Nephron progenitor cell (in vitro differentiated cells): ENCODE data around the gene FOXA3.

Source experiments
- DNase-seq: peaks from one replicate; pipeline ENCODE4 v3.0.0; 2021
- H3K27ac Mint-ChIP-seq: 2 replicates; pipeline ENCODE4 v1.8.0; 2021; ENCODE audit warnings: mild to moderate bottlenecking, moderate library complexity, mixed read lengths
- H3K27me3 Mint-ChIP-seq: 2 replicates; pipeline ENCODE4 v1.8.0; 2021; ENCODE audit warnings: mild to moderate bottlenecking, low read depth, mixed read lengths; ENCODE audit not compliant: poor library complexity
- H3K36me3 Mint-ChIP-seq: 2 replicates; pipeline ENCODE4 v1.8.0; 2021; ENCODE audit warnings: low read depth, mixed read lengths
- H3K4me1 Mint-ChIP-seq: 2 replicates; pipeline ENCODE4 v1.8.0; 2021; ENCODE audit warnings: mixed read lengths
- H3K4me3 Mint-ChIP-seq: 2 replicates; pipeline ENCODE4 v1.8.0; 2021; ENCODE audit warnings: mild to moderate bottlenecking, moderate library complexity, mixed read lengths
- H3K9me3 Mint-ChIP-seq: 2 replicates; pipeline ENCODE4 v1.8.0; 2021; ENCODE audit warnings: mild to moderate bottlenecking, moderate library complexity, mixed read lengths
- TF ChIP-seq, protein P1 (sequence below): fragments of 200-600 bp; sonication (generic); IDR thresholded peaks from 2 replicates; pipeline ENCODE4 v1.5.0; 2021; ENCODE audit warnings: antibody characterized with exemption

Gene FOXA3

GRCh38 chr19:45899253-45899652 is 35.1 kb downstream of the FOXA3 start:
- H3K4me3 Mint-ChIP-seq: no peak overlapping the region
- H3K9me3 Mint-ChIP-seq: no peaks in the 10 kb centered on the region
- H3K27me3 Mint-ChIP-seq: peaks cover 34% of the 10 kb centered on the region
- no peak for DNase-seq
- no peak overlapping the region for H3K27ac Mint-ChIP-seq
- TF ChIP-seq, protein P1, sequence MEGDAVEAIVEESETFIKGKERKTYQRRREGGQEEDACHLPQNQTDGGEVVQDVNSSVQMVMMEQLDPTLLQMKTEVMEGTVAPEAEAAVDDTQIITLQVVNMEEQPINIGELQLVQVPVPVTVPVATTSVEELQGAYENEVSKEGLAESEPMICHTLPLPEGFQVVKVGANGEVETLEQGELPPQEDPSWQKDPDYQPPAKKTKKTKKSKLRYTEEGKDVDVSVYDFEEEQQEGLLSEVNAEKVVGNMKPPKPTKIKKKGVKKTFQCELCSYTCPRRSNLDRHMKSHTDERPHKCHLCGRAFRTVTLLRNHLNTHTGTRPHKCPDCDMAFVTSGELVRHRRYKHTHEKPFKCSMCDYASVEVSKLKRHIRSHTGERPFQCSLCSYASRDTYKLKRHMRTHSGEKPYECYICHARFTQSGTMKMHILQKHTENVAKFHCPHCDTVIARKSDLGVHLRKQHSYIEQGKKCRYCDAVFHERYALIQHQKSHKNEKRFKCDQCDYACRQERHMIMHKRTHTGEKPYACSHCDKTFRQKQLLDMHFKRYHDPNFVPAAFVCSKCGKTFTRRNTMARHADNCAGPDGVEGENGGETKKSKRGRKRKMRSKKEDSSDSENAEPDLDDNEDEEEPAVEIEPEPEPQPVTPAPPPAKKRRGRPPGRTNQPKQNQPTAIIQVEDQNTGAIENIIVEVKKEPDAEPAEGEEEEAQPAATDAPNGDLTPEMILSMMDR: no peak
- H3K4me1 Mint-ChIP-seq: peaks cover 10% of the 10 kb centered on the region
- peaks cover 36% of the 10 kb centered on the region for H3K36me3 Mint-ChIP-seq

- DNase-seq: no peak
Observed at GRCh38 chr19:45899919-45900589, 35.9 kb downstream of the FOXA3 start.

DNA sequence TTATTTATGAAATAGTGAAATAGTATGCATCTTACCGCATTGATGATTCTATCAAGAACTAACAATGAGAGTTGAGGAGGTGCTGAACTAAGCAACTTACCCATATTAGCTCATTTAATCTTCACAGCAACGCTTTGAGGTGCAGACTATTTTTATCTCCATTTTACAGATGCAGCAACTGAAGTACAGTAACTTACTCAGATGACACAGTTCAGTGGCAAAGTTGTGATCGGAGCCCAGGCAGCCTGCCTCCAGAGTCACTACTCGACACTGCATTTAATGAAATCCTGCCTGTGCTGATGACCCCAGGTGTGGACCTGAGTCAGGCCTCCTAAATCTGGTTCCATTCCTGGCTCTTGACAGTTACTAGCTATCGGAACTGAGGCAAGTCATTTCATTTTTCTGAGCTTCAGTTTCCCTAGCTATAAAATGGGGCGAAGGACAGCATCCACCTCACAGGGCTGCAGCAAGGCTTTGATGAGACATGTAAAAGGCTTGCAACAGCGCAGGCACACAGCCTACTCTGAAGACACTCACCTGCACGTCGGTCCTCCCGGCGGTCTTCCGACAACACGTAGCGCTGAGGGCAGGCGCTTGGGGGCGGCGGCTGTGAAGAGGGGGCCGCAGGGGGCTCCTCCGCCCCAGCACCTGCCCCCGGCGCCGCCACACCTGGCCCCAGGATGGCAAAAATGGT is 36.8 kb downstream of the FOXA3 start:
- H3K4me1 Mint-ChIP-seq: peaks cover 10% of the 10 kb centered on the region
- H3K9me3 Mint-ChIP-seq: no peaks in the 10 kb centered on the region
- H3K4me3 Mint-ChIP-seq: peak overlapping the region; percentile 57
- H3K27ac Mint-ChIP-seq: no peak overlapping the region
- TF ChIP-seq, protein P1: no peak
- peaks cover 26% of the 10 kb centered on the region for H3K36me3 Mint-ChIP-seq
- H3K27me3 Mint-ChIP-seq: peaks cover 38% of the 10 kb centered on the region
- DNase-seq: no peak

More at GRCh38 chr19:45899919-45900589, 35.9 kb downstream of the FOXA3 start:
- TF ChIP-seq, protein P1: no peak
- Mint-ChIP-seq H3K27ac (no peak overlapping the region), H3K9me3 (no peaks in the 10 kb centered on the region), H3K36me3 (peaks cover 33% of the 10 kb centered on the region), H3K4me1 (peaks cover 10% of the 10 kb centered on the region), H3K27me3 (peaks cover 34% of the 10 kb centered on the region), H3K4me3 (peak overlapping the region; percentile 26)

DNA sequence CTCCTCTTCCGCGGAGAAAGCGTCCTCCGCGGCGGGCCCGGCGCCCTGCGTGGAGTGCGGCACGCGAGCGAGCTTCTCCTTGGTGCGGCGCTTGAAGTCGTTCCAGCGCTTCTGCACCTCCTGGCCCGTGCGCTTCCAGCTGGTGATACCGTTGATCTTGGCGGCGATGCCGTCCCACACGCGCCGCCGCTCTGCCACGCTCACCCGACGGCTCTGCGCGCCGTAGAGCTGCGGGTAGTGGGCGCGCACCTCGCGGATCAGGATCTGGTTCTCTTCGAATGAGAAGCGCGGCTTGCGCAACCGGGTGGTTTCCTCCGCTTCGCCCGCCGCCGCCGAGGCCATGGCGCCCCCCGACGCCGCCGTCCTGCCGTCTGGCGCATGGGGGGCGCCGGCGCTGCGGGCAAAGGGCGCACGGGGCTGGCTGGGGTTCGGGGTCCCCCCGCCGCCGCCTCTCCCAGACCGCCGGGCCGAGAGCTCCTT is 37.3 kb downstream of the FOXA3 start:
- no peak overlapping the region for H3K27ac Mint-ChIP-seq
- DNase-seq: peak; percentile 59
- H3K9me3 Mint-ChIP-seq: no peaks in the 10 kb centered on the region
- H3K27me3 Mint-ChIP-seq: peaks cover 40% of the 10 kb centered on the region
- peak overlapping the region; percentile 62 for H3K4me3 Mint-ChIP-seq
- peaks cover 26% of the 10 kb centered on the region for H3K36me3 Mint-ChIP-seq
- peaks cover 10% of the 10 kb centered on the region for H3K4me1 Mint-ChIP-seq
- TF ChIP-seq, protein P1: no peak

DNA sequence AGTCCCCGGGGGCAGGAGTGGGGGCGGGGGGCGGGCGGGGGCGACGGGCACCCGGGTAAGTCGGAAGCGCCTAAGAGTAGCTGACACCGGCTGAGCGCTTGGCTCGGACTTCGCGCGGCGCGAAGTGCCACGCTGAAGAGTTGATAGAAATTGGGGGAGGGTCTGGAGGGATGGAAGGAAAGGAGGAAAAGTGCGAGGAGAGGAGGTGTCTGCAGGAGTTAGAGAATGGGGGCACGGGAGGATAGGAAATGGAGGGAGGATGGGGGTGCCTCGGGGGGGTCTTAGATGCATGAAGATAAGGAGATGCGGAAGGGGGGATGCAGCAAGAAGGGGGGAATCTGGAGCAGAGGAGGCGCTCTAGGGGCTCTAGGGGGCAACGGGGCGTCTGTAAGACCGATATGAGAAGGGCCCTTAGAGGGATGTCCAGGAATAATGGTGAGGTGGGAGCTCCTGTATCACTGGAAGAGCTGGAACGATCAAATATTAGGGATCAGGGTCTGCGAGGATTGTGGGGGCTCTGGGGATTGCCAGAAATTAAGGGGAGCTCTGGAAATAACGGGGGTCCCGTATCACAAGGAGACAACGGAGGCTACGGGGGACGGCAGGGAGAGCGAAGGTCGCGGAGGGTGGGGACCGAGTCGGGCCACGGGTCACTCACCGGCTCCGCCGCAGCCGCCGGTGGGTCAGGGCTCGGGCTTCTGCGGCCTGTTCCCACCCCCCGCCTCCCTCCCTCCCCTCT is 38.0 kb downstream of the FOXA3 start, which contains the start of gene MYPOP:
Gene MYPOP, minus strand, starts transcription at position 702 of the 739 bp plus-strand sequence. CDS start 840 bp downstream, outside the sequence.
- no peaks in the 10 kb centered on the region for H3K9me3 Mint-ChIP-seq
- H3K4me3 Mint-ChIP-seq: peak within 1 kb of the TSS; percentile 95
- peaks cover 26% of the 10 kb centered on the region for H3K36me3 Mint-ChIP-seq
- no peak for DNase-seq
- TF ChIP-seq, protein P1: no peak
- H3K27ac Mint-ChIP-seq: peak within 1 kb of the TSS; percentile 64
- H3K4me1 Mint-ChIP-seq: peaks cover 10% of the 10 kb centered on the region
- H3K27me3 Mint-ChIP-seq: peaks cover 44% of the 10 kb centered on the region
